Epithelial cell of esophagus (primary cell): ENCODE measurements around the gene ANO10.
A peak's percentile ranks its signal among the peaks of the same experiment; 100 is the strongest.
"Not testable (repeated sequence)": the region's sequence is repeated elsewhere in the genome, so short reads cannot be mapped to it uniquely, and the experiment has no call there.

Source experiments
- DNase-seq: peaks from one replicate; pipeline ENCODE4 v3.0.0; 2010; ENCODE audit warnings: low read depth
- H3K4me3 ChIP-seq: 2 replicates; pipeline ENCODE4 v1.5.1; 2011; ENCODE audit warnings: mild to moderate bottlenecking, low read length, control low read depth
- TF ChIP-seq, protein P1 (sequence below): IDR thresholded peaks from 2 replicates; pipeline ENCODE4 v1.5.1; 2011; ENCODE audit warnings: low read depth, mild to moderate bottlenecking, low read length, control low read depth, inconsistent platforms; ENCODE audit not compliant: insufficient read depth; ENCODE audit errors: missing control alignments

The ANO10 gene

DNA sequence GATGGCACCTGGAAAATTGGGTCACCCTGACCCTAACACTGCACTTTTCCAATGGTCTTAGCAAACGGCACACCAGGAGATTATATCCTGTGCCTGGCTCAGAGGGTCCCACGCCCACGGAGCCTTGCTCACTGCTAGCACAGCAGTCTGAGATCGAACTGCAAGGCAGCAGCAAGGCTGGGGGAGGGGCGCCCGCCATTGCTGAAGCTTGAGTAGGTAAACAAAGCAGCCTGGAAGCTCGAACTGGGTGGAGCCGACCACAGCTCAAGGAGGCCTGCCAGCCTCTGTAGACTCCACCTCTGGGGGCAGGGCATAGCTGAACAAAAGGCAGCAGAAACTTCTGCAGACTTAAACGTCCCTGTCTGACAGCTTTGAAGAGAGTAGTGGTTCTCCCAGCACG is 29.9 kb downstream of the ANO10 start:
- not testable (repeated sequence) for H3K4me3 ChIP-seq, DNase-seq

DNA sequence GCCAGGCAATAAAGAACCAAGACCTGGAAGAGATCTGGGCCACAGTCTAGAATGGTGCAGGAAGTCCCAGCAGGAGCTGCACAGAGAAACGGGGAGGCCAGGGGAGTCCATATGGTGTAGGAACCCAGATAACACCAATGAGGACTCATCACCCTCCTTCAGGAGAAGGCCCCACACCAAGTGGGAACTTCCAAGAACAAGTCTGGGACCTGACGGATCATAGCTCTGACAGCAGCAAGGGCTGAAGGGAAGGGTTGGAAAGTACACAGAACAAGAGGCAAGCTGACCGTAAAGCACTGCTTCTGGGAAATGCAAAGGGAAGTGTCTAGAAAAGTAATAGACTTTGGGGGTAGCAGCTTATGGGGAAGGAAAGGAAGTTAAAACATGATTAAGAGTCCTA is 34.5 kb downstream of the ANO10 start:
- DNase-seq = no peak
- TF ChIP-seq, protein P1, sequence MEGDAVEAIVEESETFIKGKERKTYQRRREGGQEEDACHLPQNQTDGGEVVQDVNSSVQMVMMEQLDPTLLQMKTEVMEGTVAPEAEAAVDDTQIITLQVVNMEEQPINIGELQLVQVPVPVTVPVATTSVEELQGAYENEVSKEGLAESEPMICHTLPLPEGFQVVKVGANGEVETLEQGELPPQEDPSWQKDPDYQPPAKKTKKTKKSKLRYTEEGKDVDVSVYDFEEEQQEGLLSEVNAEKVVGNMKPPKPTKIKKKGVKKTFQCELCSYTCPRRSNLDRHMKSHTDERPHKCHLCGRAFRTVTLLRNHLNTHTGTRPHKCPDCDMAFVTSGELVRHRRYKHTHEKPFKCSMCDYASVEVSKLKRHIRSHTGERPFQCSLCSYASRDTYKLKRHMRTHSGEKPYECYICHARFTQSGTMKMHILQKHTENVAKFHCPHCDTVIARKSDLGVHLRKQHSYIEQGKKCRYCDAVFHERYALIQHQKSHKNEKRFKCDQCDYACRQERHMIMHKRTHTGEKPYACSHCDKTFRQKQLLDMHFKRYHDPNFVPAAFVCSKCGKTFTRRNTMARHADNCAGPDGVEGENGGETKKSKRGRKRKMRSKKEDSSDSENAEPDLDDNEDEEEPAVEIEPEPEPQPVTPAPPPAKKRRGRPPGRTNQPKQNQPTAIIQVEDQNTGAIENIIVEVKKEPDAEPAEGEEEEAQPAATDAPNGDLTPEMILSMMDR = no peak
- H3K4me3 ChIP-seq = no peak overlapping the region

DNA sequence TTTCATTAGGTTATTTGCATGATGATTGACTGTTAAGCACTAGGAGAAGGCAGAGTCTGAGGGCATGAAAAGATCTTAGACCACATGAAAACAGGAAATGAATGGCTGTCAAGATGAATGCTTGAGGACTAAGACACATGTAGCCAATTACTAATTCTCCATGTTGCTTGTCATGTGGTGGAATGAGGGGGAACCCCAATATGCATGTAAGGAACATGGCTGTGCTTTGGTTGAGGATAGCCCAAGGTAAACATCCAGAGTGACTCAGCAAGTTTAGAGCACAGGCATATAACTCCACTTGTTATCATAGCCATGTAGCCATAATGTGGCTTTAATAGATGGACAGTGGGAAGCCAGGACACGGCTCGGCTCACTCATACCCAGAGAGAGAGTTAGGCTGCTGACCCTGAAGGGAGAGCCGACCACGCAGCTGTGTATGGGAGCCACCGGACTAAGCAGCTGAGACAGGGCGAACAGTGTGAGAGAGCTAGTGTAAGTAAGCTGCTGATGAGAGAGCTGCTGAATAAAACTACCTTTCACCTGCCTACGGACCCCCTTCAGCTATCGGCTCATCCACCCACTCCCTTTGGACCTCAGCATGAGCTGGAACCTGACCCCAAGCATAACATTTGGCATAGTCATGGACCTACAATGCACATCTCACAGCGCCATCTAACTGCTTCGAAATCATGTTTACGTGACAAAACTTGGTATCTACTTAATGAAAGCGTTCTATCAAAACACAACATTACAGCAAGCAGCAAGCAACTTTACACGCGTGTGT is 37.6 kb downstream of the ANO10 start:
- H3K4me3 ChIP-seq = no peak overlapping the region
- TF ChIP-seq, protein P1 = no peak
- peak; percentile 3 for DNase-seq

DNA sequence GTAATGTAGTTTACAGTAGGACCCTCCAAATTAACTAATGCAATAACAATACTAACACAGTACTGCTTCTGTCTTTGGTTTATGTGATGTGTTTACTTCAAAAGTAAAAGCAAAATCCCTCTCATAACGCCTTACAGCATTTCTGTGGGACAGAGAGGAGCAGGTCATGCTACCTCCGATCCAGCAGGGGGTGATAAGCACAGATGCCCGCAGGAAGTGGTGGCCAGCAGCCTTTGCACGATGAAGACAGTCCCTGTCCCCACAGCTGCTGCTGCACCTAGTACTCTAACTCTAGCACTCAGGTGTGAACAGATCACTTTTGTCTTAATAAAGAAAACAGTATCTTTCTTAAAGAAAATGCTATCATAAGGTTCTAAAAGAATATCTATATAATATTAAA is 38.3 kb downstream of the ANO10 start:
- DNase-seq = no peak
- no peak overlapping the region for H3K4me3 ChIP-seq
- TF ChIP-seq, protein P1 = no peak

DNA sequence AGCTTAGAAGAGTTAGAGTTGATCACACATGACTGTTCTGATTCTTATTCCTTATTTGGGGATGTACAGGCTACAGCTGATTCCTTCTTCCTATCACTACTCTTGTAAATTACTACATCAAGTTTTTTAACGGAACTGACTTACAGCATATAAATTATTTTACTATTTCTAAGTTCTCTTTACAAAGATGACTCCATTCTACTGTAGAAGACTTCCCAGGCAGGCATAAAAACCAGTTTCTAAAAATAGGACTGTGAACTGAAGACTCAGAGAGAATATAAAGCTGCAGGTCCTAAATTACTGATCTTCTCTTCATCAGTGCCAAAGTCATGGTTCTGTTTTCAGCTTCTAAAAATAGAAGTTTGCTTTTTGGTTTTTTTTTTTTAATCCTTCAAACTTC is 38.9 kb downstream of the ANO10 start:
- TF ChIP-seq, protein P1 = no peak
- no peak for DNase-seq
- H3K4me3 ChIP-seq = no peak overlapping the region

DNA sequence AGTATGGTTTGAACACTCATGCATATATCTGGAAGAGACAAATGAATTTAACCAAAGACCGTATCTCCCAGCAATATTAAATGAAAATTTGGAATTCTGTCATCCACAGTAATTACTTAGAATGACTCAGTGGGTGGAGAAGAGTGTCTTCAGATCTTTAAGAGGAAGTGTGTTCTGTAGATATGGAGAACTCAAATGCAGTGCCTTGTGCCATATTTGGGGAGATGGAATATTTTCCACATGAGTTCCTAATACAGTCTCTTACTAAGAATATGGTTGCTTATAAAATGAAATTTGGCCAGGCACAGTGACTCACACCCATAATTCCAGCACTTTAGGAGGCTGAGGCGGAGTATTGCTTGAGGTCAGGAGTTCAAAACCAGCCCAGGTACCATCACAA is 40.5 kb downstream of the ANO10 start:
- H3K4me3 ChIP-seq = no peak overlapping the region
- TF ChIP-seq, protein P1 = no peak
- peak; percentile 18 for DNase-seq

DNA sequence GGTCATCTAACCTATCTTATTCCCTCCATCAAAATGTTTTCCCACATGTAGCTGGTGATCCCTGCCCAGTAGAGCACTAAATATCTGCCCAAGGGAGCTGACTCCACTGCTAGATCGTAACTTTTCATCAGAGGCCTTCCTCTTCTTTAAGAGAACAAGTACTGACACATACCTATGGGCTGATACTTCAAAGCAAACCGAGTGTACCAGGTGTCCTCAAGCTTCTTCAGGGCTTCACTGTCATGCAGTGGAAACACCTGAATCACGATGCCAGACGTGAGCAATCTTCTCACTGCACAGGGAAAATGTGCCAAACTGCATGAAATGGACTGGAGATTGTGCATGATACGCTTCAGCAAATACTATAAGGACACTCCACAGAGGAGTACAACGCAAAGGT is 41.6 kb downstream of the ANO10 start:
- DNase-seq = peak; percentile 85
- TF ChIP-seq, protein P1 = no peak
- H3K4me3 ChIP-seq = no peak overlapping the region

DNA sequence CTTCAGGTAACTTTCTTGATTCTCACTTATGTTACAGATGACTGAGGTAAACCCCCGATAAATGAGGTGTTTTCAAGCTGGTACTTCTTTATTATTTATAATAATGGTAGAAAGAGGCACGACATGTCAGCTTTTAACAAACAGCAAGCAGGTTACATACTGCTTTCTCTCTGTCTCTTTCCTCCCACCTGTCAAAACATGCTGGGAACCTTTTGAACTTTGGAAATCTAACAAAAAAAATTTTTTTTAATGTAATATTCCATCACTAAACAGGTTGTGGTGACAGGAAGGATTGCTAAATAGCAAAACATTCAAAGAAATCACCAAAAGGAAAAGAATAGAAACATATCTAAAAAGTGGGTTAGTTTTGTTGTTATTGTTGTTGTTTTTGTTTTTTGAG is 48.2 kb downstream of the ANO10 start:
- no peak for DNase-seq
- no peak overlapping the region for H3K4me3 ChIP-seq
- TF ChIP-seq, protein P1 = no peak

DNA sequence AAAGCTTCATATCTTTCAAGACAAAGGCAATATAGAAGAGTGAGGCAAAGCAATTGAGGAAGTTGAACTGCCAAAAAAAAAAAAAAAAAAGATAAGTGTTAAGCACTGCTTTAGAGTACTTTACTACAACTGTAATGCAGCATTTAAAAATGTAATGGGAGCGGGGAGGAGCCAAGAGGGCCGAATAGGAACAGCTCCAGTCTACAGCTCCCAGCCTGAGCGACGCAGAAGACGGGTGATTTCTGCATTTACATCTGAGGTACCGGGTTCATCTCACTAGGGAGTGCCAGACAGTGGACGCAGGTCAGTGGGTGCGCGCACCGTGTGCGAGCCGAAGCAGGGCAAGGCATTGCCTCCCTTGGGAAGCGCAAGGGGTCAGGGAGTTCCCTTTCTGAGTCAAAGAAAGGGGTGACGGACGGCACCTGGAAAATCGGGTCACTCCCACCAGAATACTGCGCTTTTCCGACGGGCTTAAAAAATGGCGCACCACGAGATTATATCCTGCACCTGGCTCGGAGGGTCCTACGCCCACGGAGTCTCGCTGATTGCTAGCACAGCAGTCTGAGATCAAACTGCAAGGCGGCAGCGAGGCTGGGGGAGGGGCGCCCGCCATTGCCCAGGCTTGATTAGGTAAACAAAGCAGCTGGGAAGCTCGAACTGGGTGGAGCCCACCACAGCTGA is 56.0 kb downstream of the ANO10 start:
- DNase-seq, H3K4me3 ChIP-seq: not testable (repeated sequence)
